HEK293T (cell line): ENCODE results near the gene CCNK.

Experiments
- CTCF ChIA-PET: fragments of 350-600 bp; formaldehyde crosslinking; extraction: SDS; loops from one replicate; lab custom pipeline; 2021; ENCODE audit warnings: antibody characterized with exemption, inconsistent platforms; lab: Yijun Ruan, JAX
- POLR2A ChIA-PET: fragments of 350-600 bp; formaldehyde crosslinking; extraction: SDS; loops from one replicate; lab custom pipeline; 2020; ENCODE audit warnings: antibody characterized with exemption, inconsistent platforms; lab: Yijun Ruan, JAX
- DNase-seq: peaks from one replicate; pipeline ENCODE4 v3.0.0; 2012; ENCODE audit warnings: mixed read lengths; ENCODE audit errors: extremely low spot score
- ARNT ChIP-seq: fragments of 450-650 bp; IDR thresholded peaks from 2 replicates; pipeline ENCODE4 v1.6.1; 2017; ENCODE audit warnings: mild to moderate bottlenecking
- BHLHE40 ChIP-seq: fragments of 450-650 bp; IDR thresholded peaks from 2 replicates; pipeline ENCODE4 v1.6.1; 2016; ENCODE audit warnings: mild to moderate bottlenecking, moderate library complexity, borderline replicate concordance
- CTBP1 ChIP-seq: fragments of 450-650 bp; IDR thresholded peaks from 2 replicates; pipeline ENCODE4 v1.6.1; 2016; ENCODE audit warnings: borderline replicate concordance
- ELF4 ChIP-seq: fragments of 450-650 bp; IDR thresholded peaks from 2 replicates; pipeline ENCODE4 v1.6.1; 2017; ENCODE audit warnings: antibody characterized with exemption
- FOXA1 ChIP-seq: fragments of 450-650 bp; IDR thresholded peaks from 2 replicates; pipeline ENCODE4 v1.6.1; 2016; ENCODE audit warnings: mild to moderate bottlenecking
- FOXK2 ChIP-seq: fragments of 450-650 bp; IDR thresholded peaks from 2 replicates; pipeline ENCODE4 v1.6.1; 2016; ENCODE audit warnings: mild to moderate bottlenecking
- FOXM1 ChIP-seq: fragments of 450-650 bp; IDR thresholded peaks from 2 replicates; pipeline ENCODE4 v1.6.1; 2017; ENCODE audit warnings: mild to moderate bottlenecking, borderline replicate concordance
- HDGF ChIP-seq: fragments of 450-650 bp; IDR thresholded peaks from 2 replicates; pipeline ENCODE4 v1.6.1; 2017; ENCODE audit warnings: antibody characterized with exemption, borderline replicate concordance
- L3MBTL2 ChIP-seq: fragments of 450-650 bp; conservative IDR thresholded peaks from 2 replicates; pipeline ENCODE4 v1.6.1; 2016; ENCODE audit warnings: mild to moderate bottlenecking
- LEF1 ChIP-seq: fragments of 450-650 bp; IDR thresholded peaks from 2 replicates; pipeline ENCODE4 v1.6.1; 2017; ENCODE audit warnings: mild to moderate bottlenecking, borderline replicate concordance
- NFRKB ChIP-seq: fragments of 450-650 bp; IDR thresholded peaks from 2 replicates; pipeline ENCODE4 v1.6.1; 2016; ENCODE audit warnings: mild to moderate bottlenecking, moderate library complexity
- PKNOX1 ChIP-seq: fragments of 450-650 bp; IDR thresholded peaks from 2 replicates; pipeline ENCODE4 v1.6.1; 2016
- SP1 ChIP-seq: fragments of 450-650 bp; IDR thresholded peaks from 2 replicates; pipeline ENCODE4 v1.6.1; 2017
- SUZ12 ChIP-seq: fragments of 450-650 bp; IDR thresholded peaks from 2 replicates; pipeline ENCODE4 v1.6.1; 2016; ENCODE audit warnings: mild to moderate bottlenecking
- TARDBP ChIP-seq: fragments of 450-650 bp; IDR thresholded peaks from 2 replicates; pipeline ENCODE4 v1.6.1; 2016
- ZNF384 ChIP-seq: fragments of 450-650 bp; IDR thresholded peaks from 2 replicates; pipeline ENCODE4 v1.6.1; 2016

Gene CCNK

GRCh38 chr14:99524804-99525698, 43.8 kb downstream of the CCNK start:
- CTCF ChIA-PET, result interaction anchor here (0.8 to 1.9 kb wide), 5 partner anchors 13 to 143 kb away, joined by 3 to 7 read pairs (median 3); no protein-coding TSS in a partner anchor
- POLR2A ChIA-PET, result interaction anchor here (0.7 to 1.2 kb wide), 3 partner anchors 37 to 159 kb away, joined by 3 to 4 read pairs (median 3); partner anchors contain the start of gene CYP46A1
- peak; percentile 46 for DNase-seq

GRCh38 chr14:99525699-99526080, 44.5 kb downstream of the CCNK start:
- DNase-seq, result no peak
- POLR2A ChIA-PET, result no interaction called here
- TF ChIP-seq FOXK2 (no peak), L3MBTL2 (no peak), CTBP1 (no peak), ARNT (no peak), SUZ12 (no peak), ELF4 (no peak), NFRKB (no peak), SP1 (no peak), FOXM1 (no peak), LEF1 (no peak), PKNOX1 (no peak), HDGF (no peak), TARDBP (no peak), FOXA1 (no peak), ZNF384 (no peak)
- CTCF ChIA-PET, result interaction anchor here (0.8 to 1.0 kb wide), 2 partner anchors 12 to 13 kb away, joined by 3 read pairs; no protein-coding TSS in a partner anchor

More at GRCh38 chr14:99524804-99525698, 43.8 kb downstream of the CCNK start:
- TF ChIP-seq LEF1 (no peak), BHLHE40 (no peak), L3MBTL2 (no peak), CTBP1 (no peak), FOXA1 (no peak), NFRKB (no peak), SP1 (no peak), ARNT (no peak), PKNOX1 (no peak), TARDBP (no peak)

GRCh38 chr14:99527026-99527425, 45.8 kb downstream of the CCNK start:
- CTCF ChIA-PET, result no interaction called here
- TF ChIP-seq FOXM1 (no peak), ELF4 (no peak), FOXK2 (no peak), HDGF (no peak), TARDBP (no peak)
- DNase-seq, result no peak
- POLR2A ChIA-PET, result interaction anchor here (0.7 kb wide), 1 partner anchor 94 kb away, joined by 3 read pairs; no protein-coding TSS in a partner anchor

- ChIA-PET CTCF (interaction anchor here (1.4 kb wide), 1 partner anchor 13 kb away, joined by 4 read pairs; no protein-coding TSS in a partner anchor), POLR2A (no interaction called here)
- no peak for DNase-seq
- no peak for TF ChIP-seq FOXK2
These were observed 46.3 kb downstream of the CCNK start for GRCh38 chr14:99527427-99528076.

GRCh38 chr14:99529899-99530298, 48.7 kb downstream of the CCNK start:
- no peak for DNase-seq
- POLR2A ChIA-PET, result no interaction called here
- no peak for TF ChIP-seq BHLHE40
- no peak for TF ChIP-seq FOXA1
- no peak for TF ChIP-seq L3MBTL2
- TF ChIP-seq TARDBP, result no peak
- CTCF ChIA-PET, result no interaction called here

- ChIA-PET POLR2A (no interaction called here), CTCF (no interaction called here)
- no peak for DNase-seq
- TF ChIP-seq ARNT, result no peak
- TF ChIP-seq L3MBTL2, result no peak
- no peak for TF ChIP-seq SP1
- no peak for TF ChIP-seq ELF4
- TF ChIP-seq SUZ12, result no peak
- no peak for TF ChIP-seq HDGF
- no peak for TF ChIP-seq PKNOX1
- TF ChIP-seq FOXK2, result no peak
- TF ChIP-seq BHLHE40, result no peak
- TF ChIP-seq FOXA1, result no peak
These were observed 49.4 kb downstream of the CCNK start for GRCh38 chr14:99530407-99531155.
